ENCODE data around the gene IZUMO1.

- TF ChIP-seq POLR2AphosphoS5 (IDR thresholded peaks at IDR 0.05) = no peak
- no peak for TF ChIP-seq POLR2A (IDR thresholded peaks at IDR 0.05)
- no peak for TF ChIP-seq CTCF (IDR thresholded peaks at IDR 0.05)
Measured at GRCh38 chr19:48711106-48711662, 35.5 kb downstream of the IZUMO1 start.
